Heart left ventricle (tissue), 16 donors: ENCODE data around the gene ATP8A1. TPM values are rescaled to one million over a fixed set of nuclear protein-coding genes. Genes with fewer than 3 reads are reported as not detected.
A peak's percentile ranks its signal among the peaks of the same experiment; 100 is the strongest.
"Not testable (repeated sequence)": the region's sequence is repeated elsewhere in the genome, so short reads cannot be mapped to it uniquely, and the experiment has no call there.

Experiments
- ATAC-seq, 4 donors: fragments of 200-7000 bp; cut with Tn5 transposase; one replicate each; pipeline ENCODE4 v1.9.1; 2020 to 2022; ENCODE audit warnings: moderate library complexity in 4 of 4, mild to moderate bottlenecking in 3 of 4, moderate number of reproducible peaks in 1 of 4
- DNase-seq, 5 donors: peaks; one replicate each; pipeline ENCODE4 v3.0.0-alpha.2; 2020
- H3K27ac ChIP-seq, 12 donors: fragments of 200-600 bp; sonication (generic) in 4 of 12; one replicate each; pipeline versions ENCODE4 v1.5.0 to v1.8.0; 2016 to 2022; ENCODE audit warnings: mild to moderate bottlenecking in 2 of 12
- H3K27me3 ChIP-seq, 9 donors: fragments of 200-600 bp; sonication (generic) in 2 of 9; one replicate each; pipeline versions ENCODE4 v1.5.1 to v1.8.0; 2016 to 2022; ENCODE audit warnings: mild to moderate bottlenecking in 3 of 9
- H3K36me3 ChIP-seq, 9 donors: fragments of 200-600 bp; sonication (generic) in 2 of 9; one replicate each; pipeline versions ENCODE4 v1.5.0 to v1.8.0; 2018 to 2022; ENCODE audit warnings: mild to moderate bottlenecking in 2 of 9
- H3K4me1 ChIP-seq, 12 donors: fragments of 200-600 bp; sonication (generic) in 4 of 12; one replicate each; pipeline versions ENCODE4 v1.5.0 to v1.8.0; 2016 to 2022; ENCODE audit warnings: mild to moderate bottlenecking in 3 of 12
- H3K4me3 ChIP-seq, 12 donors: fragments of 200-600 bp; sonication (generic) in 4 of 12; one replicate each; pipeline versions ENCODE4 v1.5.0 to v1.8.0; 2017 to 2022; ENCODE audit warnings: mild to moderate bottlenecking in 9 of 12, moderate library complexity in 4 of 12
- H3K9me3 ChIP-seq, 12 donors: fragments of 200-600 bp; sonication (generic) in 4 of 12; one replicate each; pipeline versions ENCODE4 v1.5.0 to v1.8.0; 2016 to 2022; ENCODE audit warnings: mild to moderate bottlenecking in 1 of 12
- CTCF ChIP-seq, 12 donors: fragments of 200-600 bp; sonication (generic) in 4 of 12; IDR thresholded peaks; one replicate each; pipeline versions ENCODE4 v1.5.0 to v1.8.0; 2018 to 2022; ENCODE audit warnings: antibody characterized with exemption in 12 of 12, mild to moderate bottlenecking in 5 of 12
- POLR2A ChIP-seq, 2 donors: fragments of 450-650 bp; IDR thresholded peaks; one replicate each; pipeline ENCODE4 v1.6.1; 2017; ENCODE audit warnings: antibody characterized with exemption in 2 of 2, mild to moderate bottlenecking in 2 of 2, moderate library complexity in 2 of 2
- WGBS, 4 donors: extraction: QIAGEN DNeasy Blood & Tissue Kit in 2 of 4; methylation state at CpG; one replicate each; pipeline versions ENCODE4 v1.1.5 to v1.1.7; 2013 to 2018; 5-methylcytosine and 5-hydroxymethylcytosine counted together
- intact Hi-C, 10 donors: fragments of 100-400 bp; cut with DNase I; formaldehyde crosslinking; loops; one replicate each; pipeline versions ENCODE4 v1.11.1 to v1.14.2; 2022
- long read RNA-seq, 3 donors: library from polyadenylated mRNA; unstranded; transcript quantifications; one replicate each; pipeline ENCODE4 v2.0.0, GENCODE V29; 2020 to 2021
- polyA plus RNA-seq, 2 donors: library from polyadenylated mRNA; stranded (reverse); fragments of 200-250 nt; gene quantifications; one replicate each; pipeline ENCODE4 v1.2.3, GENCODE V29; 2013
- total RNA-seq, 9 donors: library from RNA; depleted of rRNA in 2 of 9; stranded (reverse); fragments of >200 nt in 2 of 9; fragmentation: NEBNext Ultra II Directional in 3 of 9; extraction: Animal tissue kit (Norgen Biotek cat#: 25700) in 3 of 9; gene quantifications; one replicate each; pipeline versions ENCODE4 v1.1.0 to v1.2.4, GENCODE V29; 2016 to 2023
- donor health status: ischemic (EF 13 %, LVEDD 7.1; RV severe dilation, severe dysfunction).
- donor health status: healthy with polysubstance abuse.
- donor health status: DM: no; HTN: yes; CAD: no.
- donor health status: DM: no; HTN: no; CAD: no.
- donor health status: ischemic (EF 25% LVEDD 6.9; RV normal size, moderate dysfunction).
- donor health status: ischemic (EF 25% LVEDD 5.7; RV mildly dilated, moderate dysfunction).
- donor health status: healthy.
- donor health status: DM: yes; HTN: yes; CAD: no.
- donor health status: ischemic (EF 35%, LVEDD 5.7; RV mildly dilated, moderate dysfunction).
- donor health status: nonischemic (EF 11% LVEDD 7.7; RV severe dilation, severe dysfunction).
- donor health status: DM: yes; HTN: yes; CAD: no.
- donor health status: PGD.
- donor health status: ischemic (EF 29% LVEDD 5.4; RV normal size, mild dysfunction).
- donor health status: nonischemic (EF 23%, LVEDD 6.1; RV moderate dilation, normal function).

ATP8A1 gene
- total RNA-seq (10 to 100 TPM; 12.9 to 29.7 (median 16.6) TPM), polyA plus RNA-seq (1 to 10 TPM; 4.6 to 6.4 TPM)
- long read RNA-seq, donor 1, full-length matches to known transcripts = 3 of 17 reads
- long read RNA-seq, donor 1, partial matches to known transcripts = 8 of 17 reads
- long read RNA-seq, donor 1, other reads (novel, unspliced or antisense) = 6 of 17 reads
- long read RNA-seq, donor 2, full-length matches to known transcripts = 3 of 8 reads
- long read RNA-seq, donor 2, partial matches to known transcripts = 2 of 8 reads
- long read RNA-seq, donor 2, other reads (novel, unspliced or antisense) = 3 of 8 reads
- long read RNA-seq, donor 3, full-length matches to known transcripts = 5 of 10 reads
- long read RNA-seq, donor 3, partial matches to known transcripts = 5 of 10 reads
- long read RNA-seq, donor 3, other reads (novel, unspliced or antisense) = 0 of 10 reads

GRCh38 chr4:42656944-42657792 lies at the start of gene ATP8A1:
TSS of gene ATP8A1 (minus strand) at chr4:42657105. CDS start at chr4:42656873, 232 bp downstream.
- Histone ChIP-seq H3K4me3 (peak within 1 kb of the TSS; percentile 69 to 90 (median 87)), H3K27me3 (no peaks in the 10 kb centered on the region), H3K9me3 (peaks cover 0 to 5% (median 0%) of the 10 kb centered on the region in 12 donors), H3K36me3 (no peaks in the 10 kb centered on the region), H3K4me1 (peaks cover 8 to 48% (median 29%) of the 10 kb centered on the region in 12 donors), H3K27ac (peak within 1 kb of the TSS; percentile 75 to 96 (median 92))
- peak; percentile 95 to 98 (median 98) for ATAC-seq
- DNase-seq = peak; percentile 94 to 96 (median 95)
- 0 to 1% (median 0%) methylated on average over 19 to 74 of the region's 74 CpGs for WGBS, 4 donors
- TF ChIP-seq POLR2A (IDR thresholded peaks at IDR 0.05) = peak in 1 of 2 donors; percentile 64
- TF ChIP-seq CTCF (IDR thresholded peaks at IDR 0.05) = peak in 2 of 12 donors; percentile 3 to 15
- intact Hi-C loops = loop anchor here in 9 of 10 donors (1.0 to 10.0 kb wide), 11 partner anchors 28 to 662 kb away; partner anchors contain the start of gene SLC30A9 (in 1 of the 9)

GRCh38 chr4:42706086-42706485 lies 49.2 kb upstream of the ATP8A1 start:
- H3K4me1 ChIP-seq = no peaks in the 10 kb centered on the region
- no peaks in the 10 kb centered on the region for H3K9me3 ChIP-seq
- no peaks in the 10 kb centered on the region for H3K36me3 ChIP-seq
- no peak overlapping the region for H3K27ac ChIP-seq
- TF ChIP-seq CTCF (IDR thresholded peaks at IDR 0.05) (no peak), POLR2A (IDR thresholded peaks at IDR 0.05) (no peak)
- ATAC-seq (no peak), DNase-seq (no peak)
- intact Hi-C loops = no loop called here
- no peak overlapping the region for H3K4me3 ChIP-seq
- H3K27me3 ChIP-seq = no peaks in the 10 kb centered on the region
- 72 to 77% (median 75%) methylated on average over 4 of the region's 4 CpGs for WGBS, 4 donors

- Histone ChIP-seq H3K9me3 (no peaks in the 10 kb centered on the region), H3K4me3 (no peak overlapping the region), H3K27me3 (no peaks in the 10 kb centered on the region), H3K27ac (no peak overlapping the region), H3K36me3 (no peaks in the 10 kb centered on the region), H3K4me1 (no peaks in the 10 kb centered on the region)
- TF ChIP-seq CTCF (IDR thresholded peaks at IDR 0.05) (no peak), POLR2A (IDR thresholded peaks at IDR 0.05) (no peak)
- 54 to 70% (median 63%) methylated on average over 5 of the region's 5 CpGs for WGBS, 4 donors
- ATAC-seq (no peak), DNase-seq (no peak)
- intact Hi-C loops = no loop called here
Measured at GRCh38 chr4:42703813-42704212, 46.9 kb upstream of the ATP8A1 start.

GRCh38 chr4:42702895-42703294 lies 46.0 kb upstream of the ATP8A1 start:
- H3K9me3 ChIP-seq = no peaks in the 10 kb centered on the region
- H3K4me1 ChIP-seq = no peaks in the 10 kb centered on the region
- H3K36me3 ChIP-seq = no peaks in the 10 kb centered on the region
- no peak overlapping the region for H3K4me3 ChIP-seq
- TF ChIP-seq POLR2A (IDR thresholded peaks at IDR 0.05) = no peak
- no peak for TF ChIP-seq CTCF (IDR thresholded peaks at IDR 0.05)
- intact Hi-C loops = no loop called here
- DNase-seq (no peak), ATAC-seq (no peak)
- H3K27ac ChIP-seq = no peak overlapping the region
- 85 to 91% (median 89%) methylated on average over 3 of the region's 3 CpGs for WGBS, 4 donors
- no peaks in the 10 kb centered on the region for H3K27me3 ChIP-seq

- intact Hi-C loops, H3K9me3 ChIP-seq, DNase-seq, ATAC-seq, H3K4me3 ChIP-seq, H3K27ac ChIP-seq, H3K36me3 ChIP-seq, H3K4me1 ChIP-seq, H3K27me3 ChIP-seq: not testable (repeated sequence)
- WGBS, 4 donors = 86 to 89% (median 88%) methylated on average over 5 to 7 of the region's 7 CpGs
Measured at GRCh38 chr4:42701780-42702179, 44.9 kb upstream of the ATP8A1 start.
